ENCODE measurements around the gene SELP.
"Not testable (repeated sequence)": the region's sequence is repeated elsewhere in the genome, so short reads cannot be mapped to it uniquely, and the experiment has no call there.

Gene SELP

DNA sequence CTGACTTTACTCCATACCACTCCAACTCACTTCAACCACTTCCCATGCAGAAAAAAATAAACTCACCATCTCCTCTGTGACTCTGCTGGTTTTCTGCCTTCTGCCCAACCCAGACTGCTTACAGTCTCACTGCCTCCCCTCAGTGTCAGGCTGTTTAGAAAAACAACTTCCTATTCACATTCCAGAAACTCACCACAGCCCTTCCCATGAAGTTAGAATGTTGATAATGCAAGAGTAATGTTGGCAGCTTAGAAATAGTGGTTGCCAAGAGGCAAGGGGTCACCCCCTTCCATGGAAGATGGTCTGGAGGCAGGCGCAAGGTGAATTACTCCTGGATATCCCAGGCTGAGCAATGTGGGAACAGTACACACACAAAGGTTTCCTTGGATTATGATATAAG lies at the start of gene SELP:
SELP (minus strand) TSS at position 119 of the 400 bp plus-strand sequence; CDS start at position 69, 50 bp downstream.
- no peak for DNase-seq

DNA sequence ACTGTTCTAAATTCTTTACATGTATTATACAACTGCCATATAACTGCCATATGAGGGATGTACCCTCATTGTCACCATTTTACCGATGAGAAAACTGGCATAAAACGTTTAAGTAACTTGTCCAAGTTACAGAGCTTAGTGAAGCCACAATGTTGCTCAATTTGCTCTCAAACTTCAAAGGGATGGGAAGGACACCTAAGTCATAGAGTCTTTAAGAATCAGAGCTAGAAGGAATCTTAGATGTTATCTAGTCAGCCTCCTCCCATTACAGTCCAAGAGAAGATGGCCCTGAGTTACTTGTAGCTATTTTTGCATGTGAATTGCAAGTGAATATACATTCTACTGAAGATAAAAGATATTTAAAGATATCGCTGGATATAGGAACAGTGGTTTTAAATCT lies 49.8 kb upstream of the SELP start:
- no peak for DNase-seq

DNA sequence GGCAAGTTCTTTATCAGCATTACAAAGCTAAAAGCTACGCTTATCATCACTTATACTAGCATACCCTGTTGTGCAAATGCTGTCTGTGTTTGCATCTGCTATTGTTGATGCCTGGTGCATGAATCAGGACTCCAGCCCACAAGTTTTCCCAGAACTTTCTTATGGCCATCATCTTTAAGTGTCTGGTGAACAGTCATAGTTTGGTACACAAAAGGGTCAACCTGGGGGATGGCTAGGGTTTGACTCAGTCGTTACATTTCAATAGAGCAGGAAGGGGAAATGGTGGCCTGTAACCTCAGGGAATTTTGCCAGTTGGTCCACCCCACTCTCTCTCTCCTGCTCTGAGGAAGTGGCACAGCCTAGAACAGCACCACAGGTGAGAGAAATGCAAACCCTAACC lies 46.1 kb upstream of the SELP start:
- peak; percentile 34 for DNase-seq

DNA sequence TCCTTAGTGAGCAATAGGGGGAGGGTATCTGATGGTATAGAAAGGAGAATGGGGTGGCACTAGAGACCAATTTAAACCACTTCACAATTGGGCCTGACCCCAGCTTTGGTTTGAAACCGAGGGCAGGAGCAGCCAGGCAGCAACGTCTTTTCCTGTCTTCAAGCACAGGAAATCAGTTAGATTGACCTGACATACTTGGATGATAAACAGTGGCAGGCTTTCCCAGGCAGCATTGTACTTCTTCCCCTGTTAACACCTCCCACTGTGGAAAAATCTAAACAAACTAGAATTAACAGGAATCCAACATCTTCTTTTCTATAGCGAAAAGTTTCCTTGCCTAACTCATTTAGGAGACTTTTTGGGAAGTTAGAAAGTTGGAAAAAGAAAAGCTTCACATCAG lies 40.9 kb upstream of the SELP start:
- DNase-seq: no peak

- DNase-seq: not testable (repeated sequence)
These were observed 40.3 kb upstream of the SELP start for GRCh38 chr1:169670244-169670643.

- not testable (repeated sequence) for DNase-seq
These were observed 38.0 kb upstream of the SELP start for GRCh38 chr1:169667699-169668596.

DNA sequence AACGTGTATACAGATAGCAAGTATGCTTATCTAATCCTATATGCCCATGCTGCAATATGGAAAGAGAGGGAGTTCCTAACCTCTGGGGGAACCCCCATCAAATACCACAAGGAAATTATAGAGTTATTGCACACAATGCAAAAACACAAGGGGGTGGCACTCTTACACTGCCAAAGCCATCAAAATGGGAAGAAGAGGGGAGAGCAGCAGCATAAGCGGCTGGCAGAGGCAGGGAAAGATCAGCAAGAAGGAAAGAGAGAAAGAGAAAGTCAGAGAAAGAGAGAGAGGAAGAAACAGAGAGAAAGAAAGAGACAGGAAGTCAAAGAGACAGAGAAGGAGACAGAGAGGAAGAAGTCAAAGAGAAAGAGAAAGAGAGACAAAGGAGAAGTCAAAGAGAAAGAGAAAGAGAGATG lies 37.3 kb upstream of the SELP start:
- not testable (repeated sequence) for DNase-seq

DNA sequence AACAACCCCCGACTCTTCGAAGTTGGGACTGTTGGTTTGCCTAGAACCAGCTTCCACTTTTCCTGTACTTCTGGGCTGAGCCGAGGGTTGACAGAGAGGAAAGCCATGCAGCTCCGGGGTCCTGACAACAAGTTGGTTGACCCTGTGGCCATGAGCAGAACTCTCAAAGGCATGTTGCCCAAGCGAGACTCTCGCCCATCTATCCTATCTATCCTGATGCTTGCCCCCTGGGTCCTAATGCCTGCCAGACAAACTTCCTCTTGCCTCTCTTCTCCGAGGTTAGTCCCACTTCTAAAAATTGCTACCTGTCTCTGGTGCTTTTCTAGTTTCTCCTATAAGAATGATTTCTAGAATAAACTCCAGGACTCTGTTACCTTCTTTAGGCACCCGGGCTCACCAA lies 32.8 kb upstream of the SELP start:
- not testable (repeated sequence) for DNase-seq

GRCh38 chr1:169661066-169661465 lies 31.1 kb upstream of the SELP start:
- not testable (repeated sequence) for DNase-seq

- not testable (repeated sequence) for DNase-seq
These were observed 28.9 kb upstream of the SELP start for GRCh38 chr1:169658777-169659176.

- DNase-seq: no peak
These were observed 23.9 kb upstream of the SELP start for GRCh38 chr1:169653873-169654272.

DNA sequence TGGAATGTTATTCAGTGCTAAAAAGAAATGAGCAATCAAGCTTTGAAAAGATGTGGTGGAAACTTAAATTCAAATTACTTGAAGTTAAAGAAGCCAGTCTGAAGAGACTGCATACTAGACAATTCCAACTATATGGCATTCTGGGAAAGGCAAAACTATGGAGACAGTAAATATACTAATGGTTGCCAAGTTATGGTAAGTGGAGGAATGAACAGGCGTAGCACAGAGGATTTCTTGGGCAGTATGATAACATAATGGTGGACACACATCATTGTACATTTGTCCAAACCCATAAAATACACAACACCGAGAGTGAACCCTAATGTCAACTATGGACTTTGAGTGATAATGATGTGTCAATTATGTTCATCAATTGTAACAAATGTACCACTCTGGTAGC lies 21.1 kb upstream of the SELP start:
- no peak for DNase-seq

DNA sequence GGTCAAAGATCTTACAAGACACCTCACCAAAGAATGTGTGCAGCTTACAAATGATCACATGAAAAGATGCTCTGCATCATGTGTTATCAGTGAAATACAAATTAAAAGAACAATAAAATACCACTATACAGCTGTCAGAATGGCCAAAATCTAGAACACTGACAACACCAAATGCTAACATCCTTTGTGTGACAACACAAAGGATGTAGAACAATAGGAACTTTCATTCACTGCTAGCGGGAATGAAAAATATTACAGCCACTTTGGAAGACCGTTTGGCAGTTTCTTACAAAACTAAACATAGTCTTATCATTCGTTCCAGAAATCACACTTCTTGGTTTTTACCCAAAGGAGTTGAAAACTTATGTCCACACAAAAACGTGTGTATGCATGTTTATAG lies 20.6 kb upstream of the SELP start:
- DNase-seq: no peak

GRCh38 chr1:169648709-169649108 lies 18.8 kb upstream of the SELP start:
- no peak for DNase-seq

DNA sequence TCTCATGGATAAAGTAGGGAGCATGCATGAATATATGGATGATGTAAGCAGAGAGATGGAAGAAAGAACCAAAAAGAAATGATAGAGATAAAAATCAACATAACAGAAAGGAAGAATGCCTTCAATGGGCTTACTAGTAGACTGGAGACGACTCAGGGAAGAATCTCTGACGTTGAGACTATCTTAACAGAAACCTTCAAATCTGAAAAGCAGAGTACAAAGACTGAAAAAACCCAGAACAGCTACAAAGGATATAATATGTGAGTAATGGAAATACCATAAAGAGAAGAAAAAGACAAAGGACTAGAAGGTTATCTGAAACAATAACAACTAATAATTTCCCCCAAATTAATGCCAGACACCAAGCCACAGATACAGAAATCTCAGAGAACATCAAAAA lies 18.3 kb upstream of the SELP start:
- no peak for DNase-seq

DNA sequence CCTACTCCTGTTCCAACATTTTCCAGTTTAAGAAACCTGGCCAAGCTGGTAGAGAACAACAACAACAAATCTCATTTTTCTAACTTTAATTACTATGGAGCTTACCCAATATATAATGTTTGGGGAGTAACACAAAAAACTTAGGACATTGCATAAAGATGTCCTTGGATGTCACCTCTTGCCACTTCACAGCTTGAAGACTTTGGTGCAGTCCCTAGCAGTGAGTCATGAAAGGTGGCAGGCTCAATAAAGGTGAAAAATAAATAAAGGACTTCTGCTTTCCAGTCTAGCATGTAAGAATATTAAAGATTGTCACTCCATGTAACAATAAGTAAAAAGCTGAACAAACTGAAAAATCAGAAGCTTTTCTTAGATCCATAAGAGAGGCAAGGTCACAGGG lies 17.6 kb upstream of the SELP start:
- DNase-seq: no peak

- DNase-seq: no peak
These were observed 14.4 kb upstream of the SELP start for GRCh38 chr1:169644297-169644696.

GRCh38 chr1:169634877-169635276 lies 5.0 kb upstream of the SELP start:
- DNase-seq: no peak

- DNase-seq: no peak
These were observed 4.2 kb upstream of the SELP start for GRCh38 chr1:169634145-169634544.

GRCh38 chr1:169631249-169631648 lies 1.3 kb upstream of the SELP start:
- DNase-seq: no peak

DNA sequence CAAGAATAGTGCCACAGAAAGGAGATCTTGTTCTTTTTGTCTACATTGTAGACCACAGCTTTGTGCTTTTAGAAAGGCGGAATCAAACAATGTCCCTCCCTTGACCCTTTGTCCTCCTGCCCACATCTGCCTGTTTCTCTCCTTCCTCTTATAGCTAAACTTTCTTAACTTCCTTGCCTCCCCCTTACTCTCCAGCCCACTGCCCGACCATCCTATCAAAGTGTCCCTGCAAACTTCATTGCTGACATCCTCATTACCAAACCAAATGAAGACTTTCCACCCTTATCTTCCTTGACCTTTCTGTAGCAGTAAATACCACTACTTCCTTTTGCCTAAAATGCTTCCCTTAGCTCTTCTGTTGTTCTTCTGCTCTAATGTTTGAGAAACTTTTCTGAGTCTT lies 5.0 kb downstream of the SELP start:
- peak; percentile 51 for DNase-seq

DNA sequence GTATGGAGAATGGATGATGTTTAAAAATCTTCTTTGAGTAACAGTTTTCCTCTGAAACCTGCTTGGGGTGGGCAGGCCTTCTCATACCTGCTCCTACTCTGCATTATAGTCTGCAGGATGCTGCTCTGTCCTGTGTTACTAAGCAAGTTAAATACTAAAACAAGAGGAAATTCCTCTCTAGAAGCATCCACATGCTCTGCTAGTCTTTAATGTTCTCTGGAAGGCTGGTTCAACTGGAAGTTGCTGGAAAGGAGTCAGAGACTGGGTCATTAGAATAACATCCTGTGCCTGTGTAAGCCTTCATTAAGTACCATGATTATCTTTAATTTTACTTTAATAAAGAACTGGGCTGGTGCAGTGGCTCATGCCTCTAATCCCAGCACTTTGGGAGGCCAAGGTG lies 5.8 kb downstream of the SELP start:
- no peak for DNase-seq

- DNase-seq: no peak
These were observed 6.6 kb downstream of the SELP start for GRCh38 chr1:169623132-169623926.

DNA sequence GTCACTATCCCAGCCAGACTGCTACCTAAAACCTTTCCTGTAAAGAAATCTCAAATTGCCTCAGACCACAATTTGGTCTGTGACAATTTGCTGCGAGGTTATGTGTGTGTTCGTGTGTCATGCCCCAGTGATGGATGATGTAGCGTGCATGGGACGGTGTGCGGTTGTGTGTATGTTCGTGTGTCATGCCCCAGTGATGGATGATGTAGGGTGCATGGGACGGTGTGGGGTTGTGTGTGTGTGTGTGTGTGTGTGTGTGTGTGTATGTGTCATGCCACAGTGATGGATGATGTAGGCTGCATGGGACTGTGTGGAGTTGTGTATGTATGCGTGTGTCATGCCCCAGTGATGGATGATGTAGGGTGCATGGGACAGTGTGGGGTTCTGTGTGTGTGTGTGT lies 9.4 kb downstream of the SELP start:
- no peak for DNase-seq
